ENCODE results near the gene ADGRB3. TPM values are rescaled to one million over a fixed set of nuclear protein-coding genes. Genes with fewer than 3 reads are reported as not detected.

The ADGRB3 gene
- total RNA-seq, 3 donors from 2014 or later, result 1.1 to 2.3 (median 1.2) TPM

DNA sequence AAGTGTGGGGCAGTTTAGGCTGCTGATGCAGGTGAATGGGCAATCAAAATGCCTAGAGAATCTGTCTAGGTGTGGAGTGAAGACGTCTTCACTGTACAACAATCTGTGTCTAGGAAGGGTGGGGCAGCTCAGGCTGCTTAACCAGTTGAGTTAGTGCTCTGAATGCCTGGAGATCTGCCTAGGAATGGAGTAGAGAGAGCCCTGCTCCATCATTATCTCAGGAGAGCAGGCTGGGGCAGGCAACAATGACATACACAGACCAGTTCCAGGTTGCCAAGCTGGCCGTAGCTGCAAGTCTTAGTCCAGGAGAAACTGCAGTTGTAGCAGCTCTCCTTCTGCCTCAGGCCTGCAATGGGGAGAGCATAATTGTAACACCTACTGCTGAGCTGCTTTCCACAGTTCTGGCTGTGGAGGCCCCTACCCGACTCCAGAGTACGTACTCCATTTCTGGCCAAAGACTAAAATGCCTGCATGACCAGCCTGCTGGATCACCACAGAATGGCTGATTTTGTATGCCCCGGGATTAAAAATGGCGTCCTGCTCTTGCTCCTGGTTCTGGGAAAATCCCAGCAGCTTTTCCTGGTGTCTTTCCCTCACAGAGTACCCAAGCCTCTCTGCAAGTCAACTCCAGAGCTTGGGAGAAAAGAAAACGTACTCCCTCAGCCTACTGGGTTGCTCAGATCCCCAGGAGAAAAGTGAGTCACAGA, 545.4 kb downstream of the ADGRB3 start:
- Histone ChIP-seq H3K4me1 (no peaks in the 10 kb centered on the region), H3K27me3 (no peaks in the 10 kb centered on the region), H3K4me3 (no peak overlapping the region), H3K27ac (no peak overlapping the region), H3K9me3 (peaks cover 0 to 4% of the 10 kb centered on the region in 2 donors), H3K36me3 (no peaks in the 10 kb centered on the region)
- TF ChIP-seq POLR2AphosphoS5 (IDR thresholded peaks at IDR 0.05) (no peak), CTCF (IDR thresholded peaks at IDR 0.05) (no peak), POLR2A (IDR thresholded peaks at IDR 0.05) (no peak)
- no peak for DNase-seq (ENCODE audit: low spot score in 2 of 2)
- intact Hi-C loops (cut with DNase I; ENCODE audit: low total_unique reads), result no loop called here

GRCh38 chr6:69181964-69182363, 546.9 kb downstream of the ADGRB3 start:
- Histone ChIP-seq H3K4me1 (no peaks in the 10 kb centered on the region), H3K4me3 (no peak overlapping the region), H3K36me3 (no peaks in the 10 kb centered on the region), H3K9me3 (peaks cover 0 to 4% of the 10 kb centered on the region in 2 donors), H3K27me3 (no peaks in the 10 kb centered on the region), H3K27ac (no peak overlapping the region)
- no peak for DNase-seq (ENCODE audit: low spot score in 2 of 2)
- TF ChIP-seq POLR2AphosphoS5 (IDR thresholded peaks at IDR 0.05) (no peak), POLR2A (IDR thresholded peaks at IDR 0.05) (no peak), CTCF (IDR thresholded peaks at IDR 0.05) (no peak)
- intact Hi-C loops (cut with DNase I; ENCODE audit: low total_unique reads), result no loop called here

- H3K4me3 ChIP-seq, result no peak overlapping the region
- H3K4me1 ChIP-seq, result no peaks in the 10 kb centered on the region
- intact Hi-C loops (cut with DNase I; ENCODE audit: low total_unique reads), result no loop called here
- H3K9me3 ChIP-seq, result peaks cover 0 to under 1% of the 10 kb centered on the region in 2 donors
- TF ChIP-seq POLR2AphosphoS5 (IDR thresholded peaks at IDR 0.05) (no peak), POLR2A (IDR thresholded peaks at IDR 0.05) (no peak), CTCF (IDR thresholded peaks at IDR 0.05) (no peak)
- H3K27me3 ChIP-seq, result no peaks in the 10 kb centered on the region
- H3K27ac ChIP-seq, result no peak overlapping the region
- H3K36me3 ChIP-seq, result no peaks in the 10 kb centered on the region
- no peak for DNase-seq (ENCODE audit: low spot score in 2 of 2)
Measured at GRCh38 chr6:69185276-69185675, 550.2 kb downstream of the ADGRB3 start.

GRCh38 chr6:69202768-69203167, 567.7 kb downstream of the ADGRB3 start:
- Histone ChIP-seq H3K9me3 (no peaks in the 10 kb centered on the region), H3K4me3 (no peak overlapping the region), H3K27ac (no peak overlapping the region), H3K36me3 (no peaks in the 10 kb centered on the region), H3K27me3 (no peaks in the 10 kb centered on the region), H3K4me1 (no peaks in the 10 kb centered on the region)
- DNase-seq (ENCODE audit: low spot score in 2 of 2), result no peak
- intact Hi-C loops (cut with DNase I; ENCODE audit: low total_unique reads), result no loop called here
- TF ChIP-seq POLR2AphosphoS5 (IDR thresholded peaks at IDR 0.05) (no peak), CTCF (IDR thresholded peaks at IDR 0.05) (no peak), POLR2A (IDR thresholded peaks at IDR 0.05) (no peak)

DNA sequence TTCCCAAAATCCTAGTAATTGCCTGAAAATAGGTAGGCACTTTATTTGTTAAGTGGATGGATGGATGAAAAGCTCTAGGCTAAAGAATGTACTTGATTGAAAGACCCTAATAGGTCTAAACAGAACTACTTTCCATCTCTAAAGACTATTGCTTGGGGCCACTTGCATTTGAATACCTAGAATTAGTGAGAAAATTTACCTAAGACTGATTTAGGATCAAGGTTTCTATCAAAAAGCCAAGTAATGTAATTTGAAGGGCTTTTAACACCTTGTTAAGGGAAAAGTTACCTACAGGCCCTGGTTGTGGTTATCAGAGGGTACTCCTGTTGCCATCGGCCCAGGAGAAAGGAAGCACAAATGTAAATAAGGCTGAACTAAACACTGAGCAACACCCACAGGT, 581.0 kb downstream of the ADGRB3 start:
- Histone ChIP-seq H3K4me3 (no peak overlapping the region), H3K27ac (no peak overlapping the region), H3K4me1 (no peaks in the 10 kb centered on the region), H3K36me3 (no peaks in the 10 kb centered on the region), H3K27me3 (no peaks in the 10 kb centered on the region), H3K9me3 (no peaks in the 10 kb centered on the region)
- intact Hi-C loops (cut with DNase I; ENCODE audit: low total_unique reads), result no loop called here
- no peak for TF ChIP-seq CTCF (IDR thresholded peaks at IDR 0.05)
- TF ChIP-seq POLR2A (IDR thresholded peaks at IDR 0.05), result no peak
- no peak for TF ChIP-seq POLR2AphosphoS5 (IDR thresholded peaks at IDR 0.05)
- DNase-seq (ENCODE audit: low spot score in 2 of 2), result no peak

Measured in breast epithelium (tissue), 4 donors.